Body of pancreas (tissue), 4 donors: ENCODE measurements around the gene RECK. TPM values are rescaled to one million over a fixed set of nuclear protein-coding genes. Genes with fewer than 3 reads are reported as not detected.

Experiments used
- ATAC-seq: fragments of 150-250 bp; one replicate; pipeline ENCODE4 v1.9.1; 2016
- DNase-seq, 4 donors: peaks; one replicate each; pipeline ENCODE4 v3.0.0-alpha.2; 2019
- H3K27ac ChIP-seq, 4 donors: fragments of 200-600 bp; sonication (generic); 1 replicate in 3 of 4; 2 replicates in 1 of 4; pipeline versions ENCODE4 v1.5.1 to v1.6.1; 2016 to 2019; ENCODE audit warnings: mild to moderate bottlenecking in 1 of 4, mixed read lengths in 1 of 4, moderate library complexity in 1 of 4
- H3K27me3 ChIP-seq, 2 donors: fragments of 200-600 bp; sonication (generic); one replicate each; pipeline ENCODE4 v1.6.0; 2016; ENCODE audit warnings: mild to moderate bottlenecking in 1 of 2
- H3K36me3 ChIP-seq, 2 donors: fragments of 200-600 bp; sonication (generic); replicated peaks in 1 of 2; 2 replicates each; pipeline ENCODE4 v1.5.1; 2016; ENCODE audit warnings: low read depth in 2 of 2; ENCODE audit not compliant: insufficient read depth in 1 of 2
- H3K4me1 ChIP-seq: fragments of 200-600 bp; sonication (generic); one replicate; pipeline ENCODE4 v1.6.0; 2016
- H3K4me3 ChIP-seq, 2 donors: fragments of 200-600 bp; sonication (generic); 1 replicate in 1 of 2; 2 replicates in 1 of 2; pipeline ENCODE4 v1.5.1; 2016 to 2019
- H3K9me3 ChIP-seq, 3 donors: fragments of 200-600 bp; sonication (generic); 1 replicate in 2 of 3; 2 replicates in 1 of 3; pipeline ENCODE4 v1.5.1; 2016
- POLR2A ChIP-seq, 3 donors: fragments of 450-650 bp; IDR thresholded peaks; one replicate each; pipeline ENCODE4 v1.6.1; 2016; ENCODE audit warnings: antibody characterized with exemption in 3 of 3, mild to moderate bottlenecking in 2 of 3
- WGBS, 2 donors: methylation state at CpG; one replicate each; pipeline ENCODE4 v1.1.5; 2017; 5-methylcytosine and 5-hydroxymethylcytosine counted together
- intact Hi-C: fragments of 100-400 bp; cut with DNase I; formaldehyde crosslinking; loops from one replicate; pipeline ENCODE4 v1.15.1; 2023
- total RNA-seq, 2 donors: library from RNA; depleted of rRNA; stranded (reverse); fragments of >200 nt; gene quantifications; one replicate each; pipeline ENCODE4 v1.1.0, GENCODE V29; 2016
- TF ChIP-seq, protein P1 (sequence below), 7 experiments: fragments of 450-650 bp in 4 of 7; fragments of 200-600 bp in 3 of 7; sonication (generic) in 3 of 7; IDR thresholded peaks; one replicate each; pipeline ENCODE4 v1.5.1; 2016 to 2019; ENCODE audit warnings: antibody characterized with exemption in 7 of 7

The RECK gene
- total RNA-seq, 2 donors from 2014 or later: 2.6 to 7.0 TPM

DNA sequence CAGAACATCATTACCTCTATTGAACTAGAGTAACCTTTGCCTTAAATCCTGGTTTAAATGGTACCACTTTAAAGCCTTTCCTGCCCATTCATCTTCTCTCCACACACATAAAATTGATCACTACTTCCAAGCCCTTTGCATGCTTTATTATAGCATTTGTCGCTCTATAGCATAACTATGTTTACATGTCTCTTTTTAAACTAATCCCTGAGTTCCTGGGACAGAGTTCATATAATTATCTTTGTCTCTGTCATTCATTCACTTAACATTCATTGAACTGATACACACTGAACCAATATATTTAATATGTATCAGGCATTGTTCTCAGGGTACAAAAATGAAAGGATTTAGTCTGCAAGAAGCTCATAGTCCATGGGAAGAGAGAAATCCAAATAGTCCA is 37.3 kb downstream of the RECK start:
- Histone ChIP-seq H3K36me3 (no peaks in the 10 kb centered on the region), H3K4me3 (no peak overlapping the region), H3K9me3 (no peaks in the 10 kb centered on the region), H3K4me1 (peaks cover 17% of the 10 kb centered on the region), H3K27me3 (no peaks in the 10 kb centered on the region), H3K27ac (no peak overlapping the region)
- 86 to 89% methylated on average over 1 of the region's 1 CpG for WGBS, 2 donors
- intact Hi-C loops: no loop called here
- no peak for ATAC-seq
- DNase-seq: no peak
- TF ChIP-seq POLR2A (IDR thresholded peaks at IDR 0.05): no peak
- TF ChIP-seq, protein P1, sequence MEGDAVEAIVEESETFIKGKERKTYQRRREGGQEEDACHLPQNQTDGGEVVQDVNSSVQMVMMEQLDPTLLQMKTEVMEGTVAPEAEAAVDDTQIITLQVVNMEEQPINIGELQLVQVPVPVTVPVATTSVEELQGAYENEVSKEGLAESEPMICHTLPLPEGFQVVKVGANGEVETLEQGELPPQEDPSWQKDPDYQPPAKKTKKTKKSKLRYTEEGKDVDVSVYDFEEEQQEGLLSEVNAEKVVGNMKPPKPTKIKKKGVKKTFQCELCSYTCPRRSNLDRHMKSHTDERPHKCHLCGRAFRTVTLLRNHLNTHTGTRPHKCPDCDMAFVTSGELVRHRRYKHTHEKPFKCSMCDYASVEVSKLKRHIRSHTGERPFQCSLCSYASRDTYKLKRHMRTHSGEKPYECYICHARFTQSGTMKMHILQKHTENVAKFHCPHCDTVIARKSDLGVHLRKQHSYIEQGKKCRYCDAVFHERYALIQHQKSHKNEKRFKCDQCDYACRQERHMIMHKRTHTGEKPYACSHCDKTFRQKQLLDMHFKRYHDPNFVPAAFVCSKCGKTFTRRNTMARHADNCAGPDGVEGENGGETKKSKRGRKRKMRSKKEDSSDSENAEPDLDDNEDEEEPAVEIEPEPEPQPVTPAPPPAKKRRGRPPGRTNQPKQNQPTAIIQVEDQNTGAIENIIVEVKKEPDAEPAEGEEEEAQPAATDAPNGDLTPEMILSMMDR (IDR thresholded peaks at IDR 0.05): no peak

DNA sequence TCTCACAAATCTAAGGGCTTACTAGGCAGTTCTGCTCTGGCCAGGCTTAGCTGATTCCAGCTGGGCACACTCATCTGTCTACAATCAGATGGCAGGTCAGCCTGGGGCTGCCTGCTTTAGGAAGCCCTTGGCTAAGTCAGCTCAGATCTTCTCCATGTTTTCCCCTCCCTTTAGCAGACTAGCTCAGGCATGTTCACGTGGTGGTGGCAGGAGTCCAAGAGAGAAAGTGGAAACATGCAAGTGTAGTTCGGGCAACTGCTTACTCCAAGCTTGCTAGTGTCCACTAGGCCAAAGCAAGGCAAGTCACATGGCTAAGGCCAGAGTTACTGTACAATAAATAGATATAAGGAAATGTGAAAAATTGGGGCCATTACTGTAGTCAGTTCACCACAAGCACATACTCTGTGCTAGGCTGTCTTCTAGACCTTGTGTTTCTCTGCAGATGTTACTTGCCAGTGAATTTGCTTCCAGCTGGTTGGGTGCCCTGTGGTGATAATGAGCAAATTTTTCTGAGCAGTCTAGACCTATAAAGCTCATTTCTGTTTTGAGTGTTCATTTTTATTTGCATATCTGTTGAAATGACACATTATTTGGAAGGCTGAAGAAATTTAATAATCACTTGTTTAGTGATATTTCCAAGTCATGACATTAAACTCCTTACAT is 38.3 kb downstream of the RECK start:
- no peaks in the 10 kb centered on the region for H3K9me3 ChIP-seq
- H3K27me3 ChIP-seq: no peaks in the 10 kb centered on the region
- ATAC-seq (peak; percentile 82), DNase-seq (peak; percentile 72 to 80 (median 80))
- peaks cover 17% of the 10 kb centered on the region for H3K4me1 ChIP-seq
- H3K4me3 ChIP-seq: no peak overlapping the region
- TF ChIP-seq, protein P1 (IDR thresholded peaks at IDR 0.05): no peak
- no peak for TF ChIP-seq POLR2A (IDR thresholded peaks at IDR 0.05)
- H3K36me3 ChIP-seq: no peaks in the 10 kb centered on the region
- 5 to 10% methylated on average over 2 of the region's 2 CpGs for whole genome bisulfite sequencing, 2 donors
- intact Hi-C loops: no loop called here
- H3K27ac ChIP-seq: peak overlapping the region in 2 of 4 donors; percentile 17 to 34

DNA sequence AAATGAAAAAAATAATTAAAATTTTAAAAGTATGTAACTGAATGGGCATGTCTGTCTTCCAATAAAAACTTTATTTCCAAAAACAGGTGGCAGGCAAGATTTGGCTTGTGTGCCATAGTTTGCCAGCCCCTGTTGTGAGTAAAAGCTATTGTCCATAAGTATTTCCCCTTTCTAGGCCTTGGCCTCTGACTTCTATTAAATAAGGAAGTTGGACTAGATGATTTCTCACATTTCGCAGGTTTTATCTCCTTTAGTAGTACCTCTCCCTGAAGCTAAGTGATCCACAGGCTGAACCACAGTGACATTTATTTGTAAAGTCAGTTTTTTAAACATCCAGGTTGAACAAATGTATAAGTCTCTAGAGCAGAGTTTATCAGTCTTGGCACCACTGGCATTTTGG is 41.3 kb downstream of the RECK start:
- WGBS, 2 donors: 46 to 52% methylated on average over 1 of the region's 1 CpG
- intact Hi-C loops: no loop called here
- TF ChIP-seq POLR2A (IDR thresholded peaks at IDR 0.05): no peak
- TF ChIP-seq, protein P1 (IDR thresholded peaks at IDR 0.05): no peak
- H3K4me3 ChIP-seq: no peak overlapping the region
- DNase-seq (no peak), ATAC-seq (no peak)
- no peaks in the 10 kb centered on the region for H3K36me3 ChIP-seq
- H3K9me3 ChIP-seq: no peaks in the 10 kb centered on the region
- no peaks in the 10 kb centered on the region for H3K27me3 ChIP-seq
- peaks cover 22% of the 10 kb centered on the region for H3K4me1 ChIP-seq
- no peak overlapping the region for H3K27ac ChIP-seq

DNA sequence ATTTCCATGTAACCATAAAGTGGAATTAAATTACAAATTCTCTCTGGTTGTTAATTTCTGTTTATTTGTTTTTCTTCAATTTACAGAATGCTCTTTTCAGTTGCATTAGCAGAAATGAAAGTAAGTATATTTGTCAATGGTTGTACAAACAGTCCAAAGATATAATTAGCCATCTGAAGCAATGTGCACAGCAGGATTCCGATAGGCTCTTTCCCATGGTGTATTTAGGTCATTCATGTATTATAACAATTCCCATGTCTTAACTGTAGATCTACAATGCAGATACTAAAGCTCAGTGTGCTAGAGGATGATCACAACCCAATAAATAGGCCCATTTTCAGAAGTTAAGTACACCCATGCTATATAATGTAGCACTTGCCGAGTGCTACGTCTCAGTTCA is 43.8 kb downstream of the RECK start:
- ATAC-seq: peak; percentile 45

More for the DNA sequence above, 43.8 kb downstream of the RECK start:
- no peak overlapping the region for H3K4me3 ChIP-seq
- WGBS, 2 donors: 38 to 52% methylated on average over 3 of the region's 3 CpGs
- intact Hi-C loops: no loop called here
- DNase-seq: peak in 1 of 4 donors; percentile 11
- TF ChIP-seq POLR2A (IDR thresholded peaks at IDR 0.05): no peak
- TF ChIP-seq, protein P1 (IDR thresholded peaks at IDR 0.05): no peak
- H3K27ac ChIP-seq: peak overlapping the region in 1 of 4 donors; percentile 35
- no peaks in the 10 kb centered on the region for H3K9me3 ChIP-seq
- no peaks in the 10 kb centered on the region for H3K36me3 ChIP-seq
- no peaks in the 10 kb centered on the region for H3K27me3 ChIP-seq
- H3K4me1 ChIP-seq: peaks cover 11% of the 10 kb centered on the region
